ENCODE results near the gene LRRC31. TPM values are rescaled to one million over a fixed set of nuclear protein-coding genes. Genes with fewer than 3 reads are reported as not detected.

Gene LRRC31
- polyA plus RNA-seq (2012; ENCODE audit: insufficient read length, low read depth): not detected

DNA sequence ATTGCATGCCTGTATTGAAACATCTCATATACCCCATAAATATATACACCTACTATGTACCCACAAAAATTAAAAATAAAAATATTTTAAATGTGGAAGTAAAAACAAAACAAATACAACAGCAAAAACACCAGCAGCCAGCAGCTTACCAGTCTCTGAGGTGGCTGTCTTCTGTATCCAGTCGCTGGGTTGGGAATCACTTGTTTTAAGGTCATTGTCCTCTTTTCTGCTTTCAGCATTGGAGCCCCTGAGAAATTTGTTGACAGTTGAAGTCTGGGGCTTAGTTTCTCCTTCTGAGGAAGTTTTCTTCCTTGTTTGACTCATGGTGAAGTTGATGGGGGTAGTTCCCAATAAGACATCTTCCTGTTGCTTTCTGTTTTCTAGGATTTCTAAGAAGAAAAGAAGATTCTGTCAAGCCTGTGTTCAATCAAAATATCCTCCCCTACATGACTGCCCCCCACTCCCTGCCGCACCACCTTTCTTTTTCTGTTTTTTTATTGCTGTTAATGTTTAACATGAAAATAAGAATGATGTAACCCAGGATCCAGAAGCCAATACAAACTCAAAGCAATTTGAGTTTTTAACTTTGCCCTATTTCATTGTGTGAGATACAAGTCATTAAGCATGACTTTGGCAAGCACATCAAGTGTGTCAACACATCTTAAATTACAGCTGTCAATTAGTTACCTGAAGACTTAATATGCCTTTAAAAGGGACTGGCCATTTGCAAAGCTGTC lies at the start of gene LRRC31:
TSS of gene LRRC31 (minus strand) at position 452 of the 737 bp plus-strand sequence. CDS start at position 324, 128 bp downstream.
- TF ChIP-seq SIN3A (IDR thresholded peaks at IDR 0.05; ENCODE audit: borderline replicate concordance, insufficient read depth, low read length) (no peak), TAF1 (IDR thresholded peaks at IDR 0.05; ENCODE audit: borderline replicate concordance, insufficient read depth, low read length) (no peak), FOXP2 (optimal IDR thresholded peaks at IDR 0.05; ENCODE audit: borderline replicate concordance, extremely low read depth, extremely low read length, insufficient read depth) (no peak), POLR2AphosphoS5 (IDR thresholded peaks at IDR 0.05; ENCODE audit: low read depth, low read length) (no peak)
- TF ChIP-seq, protein P1, sequence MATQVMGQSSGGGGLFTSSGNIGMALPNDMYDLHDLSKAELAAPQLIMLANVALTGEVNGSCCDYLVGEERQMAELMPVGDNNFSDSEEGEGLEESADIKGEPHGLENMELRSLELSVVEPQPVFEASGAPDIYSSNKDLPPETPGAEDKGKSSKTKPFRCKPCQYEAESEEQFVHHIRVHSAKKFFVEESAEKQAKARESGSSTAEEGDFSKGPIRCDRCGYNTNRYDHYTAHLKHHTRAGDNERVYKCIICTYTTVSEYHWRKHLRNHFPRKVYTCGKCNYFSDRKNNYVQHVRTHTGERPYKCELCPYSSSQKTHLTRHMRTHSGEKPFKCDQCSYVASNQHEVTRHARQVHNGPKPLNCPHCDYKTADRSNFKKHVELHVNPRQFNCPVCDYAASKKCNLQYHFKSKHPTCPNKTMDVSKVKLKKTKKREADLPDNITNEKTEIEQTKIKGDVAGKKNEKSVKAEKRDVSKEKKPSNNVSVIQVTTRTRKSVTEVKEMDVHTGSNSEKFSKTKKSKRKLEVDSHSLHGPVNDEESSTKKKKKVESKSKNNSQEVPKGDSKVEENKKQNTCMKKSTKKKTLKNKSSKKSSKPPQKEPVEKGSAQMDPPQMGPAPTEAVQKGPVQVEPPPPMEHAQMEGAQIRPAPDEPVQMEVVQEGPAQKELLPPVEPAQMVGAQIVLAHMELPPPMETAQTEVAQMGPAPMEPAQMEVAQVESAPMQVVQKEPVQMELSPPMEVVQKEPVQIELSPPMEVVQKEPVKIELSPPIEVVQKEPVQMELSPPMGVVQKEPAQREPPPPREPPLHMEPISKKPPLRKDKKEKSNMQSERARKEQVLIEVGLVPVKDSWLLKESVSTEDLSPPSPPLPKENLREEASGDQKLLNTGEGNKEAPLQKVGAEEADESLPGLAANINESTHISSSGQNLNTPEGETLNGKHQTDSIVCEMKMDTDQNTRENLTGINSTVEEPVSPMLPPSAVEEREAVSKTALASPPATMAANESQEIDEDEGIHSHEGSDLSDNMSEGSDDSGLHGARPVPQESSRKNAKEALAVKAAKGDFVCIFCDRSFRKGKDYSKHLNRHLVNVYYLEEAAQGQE (IDR thresholded peaks at IDR 0.05; ENCODE audit: insufficient read depth in 1 of 2, low read depth in 2 of 2, low read length in 2 of 2): no peak

DNA sequence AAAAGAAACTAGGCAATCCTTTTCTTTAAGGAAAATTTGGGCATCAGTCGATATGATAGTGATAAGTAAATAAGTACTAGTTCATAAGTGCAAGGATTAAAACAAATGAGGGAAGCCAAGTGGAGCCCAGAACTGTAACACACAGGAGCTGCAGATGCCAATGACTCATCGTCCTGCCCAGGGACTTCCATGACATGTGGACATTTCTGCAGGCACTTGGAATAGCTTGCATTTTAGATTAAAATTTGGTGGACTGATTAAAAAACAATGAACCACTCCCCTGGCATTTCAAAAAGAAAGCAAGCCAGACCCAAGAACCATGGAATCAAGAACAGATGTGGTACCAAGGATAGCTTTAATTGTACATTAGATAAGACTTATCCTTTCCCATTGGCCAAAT lies 44.6 kb upstream of the LRRC31 start:
- TF ChIP-seq POLR2AphosphoS5 (IDR thresholded peaks at IDR 0.05; ENCODE audit: low read depth, low read length) (no peak), SIN3A (IDR thresholded peaks at IDR 0.05; ENCODE audit: borderline replicate concordance, insufficient read depth, low read length) (no peak), FOXP2 (optimal IDR thresholded peaks at IDR 0.05; ENCODE audit: borderline replicate concordance, extremely low read depth, extremely low read length, insufficient read depth) (no peak), TAF1 (IDR thresholded peaks at IDR 0.05; ENCODE audit: borderline replicate concordance, insufficient read depth, low read length) (no peak)
- TF ChIP-seq, protein P1 (IDR thresholded peaks at IDR 0.05; ENCODE audit: insufficient read depth in 1 of 2, low read depth in 2 of 2, low read length in 2 of 2): no peak

DNA sequence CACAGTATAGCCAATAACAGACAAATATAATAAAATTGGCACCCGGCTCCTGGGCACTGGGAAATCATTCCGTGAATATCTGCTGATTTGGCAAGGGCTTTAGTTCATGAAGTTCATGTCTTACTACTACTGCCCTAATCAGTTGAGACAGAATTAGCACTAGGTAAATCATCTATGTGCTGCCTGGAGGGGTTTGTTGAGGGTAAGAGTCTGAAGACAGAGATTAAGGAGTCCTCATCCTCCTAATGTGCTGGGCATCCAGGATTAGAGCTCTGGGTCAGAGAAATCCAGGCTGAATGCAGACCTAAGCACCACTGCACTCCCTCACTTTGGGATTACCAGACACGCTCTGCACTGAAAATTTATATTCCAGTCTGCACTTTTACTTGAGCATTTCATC lies 43.6 kb upstream of the LRRC31 start:
- TF ChIP-seq POLR2AphosphoS5 (IDR thresholded peaks at IDR 0.05; ENCODE audit: low read depth, low read length) (no peak), FOXP2 (optimal IDR thresholded peaks at IDR 0.05; ENCODE audit: borderline replicate concordance, extremely low read depth, extremely low read length, insufficient read depth) (no peak), SIN3A (IDR thresholded peaks at IDR 0.05; ENCODE audit: borderline replicate concordance, insufficient read depth, low read length) (no peak), TAF1 (IDR thresholded peaks at IDR 0.05; ENCODE audit: borderline replicate concordance, insufficient read depth, low read length) (no peak)
- TF ChIP-seq, protein P1 (IDR thresholded peaks at IDR 0.05; ENCODE audit: insufficient read depth in 1 of 2, low read depth in 2 of 2, low read length in 2 of 2): no peak

DNA sequence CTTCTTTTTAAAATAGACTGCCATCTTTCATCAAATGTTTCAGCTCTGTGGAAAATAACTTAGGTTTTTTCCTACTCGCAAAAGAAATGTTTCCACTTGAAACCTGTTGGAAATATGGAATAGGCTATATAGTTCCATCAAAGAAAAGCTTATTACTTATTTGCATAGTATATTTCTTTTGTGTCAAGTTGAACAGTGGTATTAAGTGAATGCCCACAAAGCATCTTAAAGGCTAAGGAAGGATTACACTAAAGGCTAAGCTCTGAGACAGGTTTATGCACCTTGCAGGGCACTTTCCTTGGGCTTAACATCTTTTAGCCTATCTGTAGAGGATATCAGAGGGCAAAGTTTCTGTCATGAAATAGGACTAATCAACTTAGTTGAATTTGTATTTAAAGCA lies 41.5 kb upstream of the LRRC31 start, which contains the start of gene SAMD7:
TSS of gene SAMD7 (plus strand) at position 301 of the 400 bp plus-strand sequence. CDS start 7,927 bp downstream, outside the sequence.
- no peak for TF ChIP-seq SIN3A (IDR thresholded peaks at IDR 0.05; ENCODE audit: borderline replicate concordance, insufficient read depth, low read length)
- TF ChIP-seq FOXP2 (optimal IDR thresholded peaks at IDR 0.05; ENCODE audit: borderline replicate concordance, extremely low read depth, extremely low read length, insufficient read depth): no peak
- TF ChIP-seq POLR2AphosphoS5 (IDR thresholded peaks at IDR 0.05; ENCODE audit: low read depth, low read length): no peak
- TF ChIP-seq TAF1 (IDR thresholded peaks at IDR 0.05; ENCODE audit: borderline replicate concordance, insufficient read depth, low read length): no peak
- TF ChIP-seq, protein P1 (IDR thresholded peaks at IDR 0.05; ENCODE audit: insufficient read depth in 1 of 2, low read depth in 2 of 2, low read length in 2 of 2): no peak

All from PFSK-1 (cell line).